GM19193 (cell line): Measurements from ENCODE around the gene GARNL3.

Source experiments
- POLR2A ChIP-seq: IDR thresholded peaks from 4 replicates; pipeline ENCODE4 v1.6.1; 2011; ENCODE audit not compliant: insufficient read depth, insufficient read length; ENCODE audit errors: extremely low read depth

Gene GARNL3

DNA sequence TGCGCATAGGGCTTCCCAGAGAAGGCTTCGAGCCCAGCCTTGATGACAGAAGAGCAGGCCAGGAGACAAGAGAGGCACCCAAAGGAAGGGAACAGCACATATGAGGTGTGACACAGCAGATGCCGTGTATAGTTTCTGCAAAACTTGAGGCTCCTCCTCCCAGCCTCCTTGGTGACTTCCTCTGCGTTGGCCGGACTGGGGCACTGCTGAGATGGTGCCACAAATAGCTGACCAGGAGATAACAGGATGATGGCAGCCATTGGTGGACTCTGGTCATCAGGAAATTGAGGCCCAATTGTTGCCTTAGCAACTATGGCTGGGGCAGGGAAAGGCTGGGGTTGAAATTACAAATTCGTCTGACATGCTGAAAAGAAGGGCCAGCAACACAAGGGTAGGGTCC lies 154.8 kb downstream of the GARNL3 start:
- TF ChIP-seq POLR2A, result no peak

DNA sequence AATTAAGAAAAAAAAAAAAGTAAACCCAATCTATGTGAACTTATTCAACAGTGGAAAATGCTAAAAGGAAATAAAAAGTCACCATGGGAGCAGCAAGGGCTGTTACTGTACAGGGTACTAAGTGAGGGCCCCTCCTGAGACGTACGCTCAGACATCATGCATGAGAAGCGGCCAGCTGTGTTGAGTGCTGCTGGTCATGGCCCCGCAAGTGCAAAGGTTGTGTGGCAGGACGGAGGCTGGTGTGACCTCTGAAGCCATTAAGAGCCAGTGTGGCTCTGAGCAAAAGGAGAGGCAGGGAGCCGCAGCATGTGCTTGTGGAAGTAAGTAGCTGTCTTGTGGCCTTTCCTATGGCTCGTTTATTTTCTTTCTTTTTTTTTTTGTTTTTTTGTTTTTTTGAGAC lies 156.5 kb downstream of the GARNL3 start:
- TF ChIP-seq POLR2A, result no peak

DNA sequence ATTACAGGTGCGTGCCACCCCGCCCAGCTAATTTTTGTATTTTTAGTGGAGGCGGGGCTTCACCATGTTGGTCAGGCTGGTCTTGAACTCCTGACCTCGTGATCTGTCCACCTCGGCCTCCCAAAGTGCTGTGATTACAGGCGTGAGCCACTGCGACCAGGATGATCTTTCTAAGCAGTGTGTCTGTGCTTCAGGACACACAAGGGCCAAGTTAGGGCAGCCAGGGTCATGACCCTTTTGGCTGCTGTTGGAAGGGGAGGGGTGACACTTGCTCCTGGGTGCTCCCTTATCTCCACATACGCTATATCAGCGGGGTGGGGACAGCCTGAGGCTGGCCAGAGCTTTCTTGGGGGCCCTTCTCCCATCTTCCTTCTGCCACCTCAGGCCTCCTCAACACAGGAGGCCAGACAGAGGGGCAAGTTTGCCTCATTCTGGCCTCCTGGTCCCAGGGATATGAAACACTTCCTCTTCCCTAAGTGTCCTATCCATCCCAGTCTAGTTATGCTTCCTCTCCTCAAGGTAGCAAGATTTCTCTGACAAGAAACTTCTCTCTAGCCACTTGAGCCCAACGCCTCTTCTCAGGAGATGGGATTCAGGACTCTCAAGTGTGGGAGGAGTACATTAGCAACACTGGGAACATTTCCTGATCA lies 157.7 kb downstream of the GARNL3 start:
- TF ChIP-seq POLR2A, result no peak

DNA sequence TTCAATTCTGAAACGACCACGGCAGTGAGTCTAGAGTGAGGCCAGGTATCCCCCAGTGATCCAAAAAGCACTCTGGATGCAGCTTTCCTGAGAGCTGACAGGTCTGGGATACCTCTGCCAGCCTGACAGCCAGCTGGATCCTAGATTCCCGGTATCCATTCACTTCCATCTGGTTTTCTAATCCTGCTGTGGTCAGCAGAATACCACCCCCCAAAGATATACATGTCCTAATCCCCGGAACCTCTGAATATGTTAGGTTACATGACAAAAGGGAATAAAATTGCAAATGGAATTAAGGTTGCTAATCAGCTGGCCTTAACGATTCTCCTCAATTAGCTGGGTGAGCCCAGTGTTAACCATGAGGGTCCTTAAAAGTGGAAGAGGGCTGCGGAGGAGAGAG lies 158.2 kb downstream of the GARNL3 start:
- TF ChIP-seq POLR2A, result no peak

DNA sequence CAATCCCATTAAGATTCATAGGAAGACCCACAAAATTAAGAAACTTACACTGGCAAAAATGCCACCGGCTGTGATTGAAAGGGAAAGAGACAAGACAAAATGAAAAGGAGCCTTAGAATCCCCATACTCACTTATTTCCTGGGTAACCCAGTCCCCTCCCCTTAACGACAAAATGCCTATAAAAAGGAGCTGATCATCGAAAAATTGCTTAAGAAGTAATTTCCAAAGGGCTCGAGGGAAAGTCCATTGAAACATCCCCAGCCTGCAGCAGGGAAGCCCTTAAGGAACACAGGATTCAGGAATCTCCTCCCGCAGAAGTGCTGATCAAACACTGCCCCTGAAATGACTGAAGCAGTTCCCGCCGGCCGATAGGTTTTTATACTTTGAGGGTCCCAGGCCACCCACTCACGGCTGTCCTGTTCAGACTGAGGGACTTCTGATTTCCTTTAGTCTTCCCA lies 158.9 kb downstream of the GARNL3 start:
- TF ChIP-seq POLR2A, result no peak

DNA sequence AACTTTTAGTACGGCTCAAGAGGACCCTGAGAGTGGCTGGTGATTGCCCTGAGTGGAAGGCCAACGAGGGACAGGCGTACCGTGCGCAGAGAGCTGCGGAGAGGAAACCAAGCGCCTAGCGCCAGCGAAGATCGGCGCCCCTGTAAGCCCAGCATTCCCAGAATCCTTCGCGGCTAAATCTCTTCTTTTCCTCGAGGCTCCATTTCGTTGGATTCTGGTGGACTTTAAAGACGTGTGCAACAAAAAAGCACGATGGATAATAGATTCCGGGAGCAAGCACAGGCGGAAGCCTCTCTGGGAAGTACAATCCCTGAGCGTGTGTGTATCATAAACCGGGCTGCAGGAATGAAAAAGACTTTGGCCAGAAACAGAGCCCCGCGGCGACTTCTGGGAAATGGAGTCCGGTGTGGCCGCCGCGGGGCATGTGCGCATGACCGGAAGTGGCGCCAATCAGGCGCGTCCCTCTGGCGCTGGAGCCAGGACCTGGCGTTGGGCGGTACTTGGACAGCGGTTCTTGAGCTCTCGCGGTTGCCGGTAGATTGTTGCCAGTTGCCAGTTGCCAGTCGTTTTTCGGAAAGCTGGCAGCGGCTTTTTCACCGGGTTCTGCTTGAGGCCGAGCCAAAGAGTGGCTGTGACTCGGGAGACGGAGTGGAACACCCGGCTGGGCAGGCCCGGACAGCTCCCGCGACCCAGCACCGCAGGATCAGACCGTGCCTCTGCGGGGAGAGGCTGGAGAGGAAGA lies 159.5 kb downstream of the GARNL3 start, which contains the start of gene ZNF79:
Gene ZNF79 (plus strand): TSS at position 449 of the 742 bp plus-strand sequence. CDS start 406 bp downstream, outside the sequence.
- TF ChIP-seq POLR2A, result peak; percentile 88

DNA sequence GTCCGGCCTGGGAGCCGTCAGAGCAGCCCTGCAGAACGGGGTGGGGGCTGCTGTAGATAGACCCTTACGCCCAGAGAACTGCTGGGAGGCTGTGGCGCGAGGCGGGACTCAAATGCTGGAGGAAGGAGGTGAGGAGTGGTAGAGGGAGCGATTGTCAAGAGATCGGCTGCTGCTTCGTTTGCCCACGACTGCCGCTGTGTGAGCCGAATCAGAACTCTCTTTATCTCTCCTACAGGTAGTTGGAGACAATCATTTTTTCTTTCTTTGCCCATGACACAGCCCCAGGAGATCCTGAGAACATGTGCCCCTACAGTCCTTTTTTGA lies 160.1 kb downstream of the GARNL3 start:
- TF ChIP-seq POLR2A, result no peak

DNA sequence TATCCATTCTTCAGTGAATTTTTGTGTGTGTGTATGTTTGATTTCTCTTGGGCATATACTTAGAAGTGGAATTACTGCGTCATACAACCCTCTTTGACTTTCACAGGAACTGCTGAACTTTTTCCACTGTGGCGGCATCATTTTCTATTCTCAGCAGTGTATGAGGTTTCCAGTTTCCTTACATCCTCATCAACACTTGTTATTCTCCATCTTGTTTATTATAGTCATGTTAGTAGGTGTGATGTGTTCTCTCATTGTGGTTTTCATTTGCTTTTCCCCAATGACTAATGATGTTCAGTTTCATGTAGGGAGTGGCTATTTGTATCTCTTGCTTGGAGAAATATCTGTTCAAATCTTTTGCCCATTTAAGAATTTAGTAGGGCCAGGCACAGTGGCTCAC lies 162.2 kb downstream of the GARNL3 start:
- TF ChIP-seq POLR2A, result no peak

DNA sequence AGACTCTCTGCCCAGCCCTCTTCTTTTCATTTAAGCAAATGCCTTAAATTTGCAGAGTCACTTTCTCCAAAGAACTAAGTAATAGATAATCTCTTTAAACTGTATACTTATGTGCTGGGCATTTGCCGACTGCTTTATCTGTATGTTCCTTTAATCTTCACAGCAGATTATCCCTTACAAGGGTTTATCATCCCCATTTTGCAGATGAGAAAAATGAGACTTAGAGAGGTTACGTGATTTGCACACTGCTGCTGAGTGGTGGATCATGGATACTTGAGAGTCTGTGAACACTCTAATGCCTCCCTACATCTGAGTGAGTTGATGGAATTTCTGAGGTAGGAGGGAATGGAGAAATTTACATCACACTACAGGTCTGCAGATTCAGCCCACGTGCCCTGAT lies 163.8 kb downstream of the GARNL3 start:
- no peak for TF ChIP-seq POLR2A

DNA sequence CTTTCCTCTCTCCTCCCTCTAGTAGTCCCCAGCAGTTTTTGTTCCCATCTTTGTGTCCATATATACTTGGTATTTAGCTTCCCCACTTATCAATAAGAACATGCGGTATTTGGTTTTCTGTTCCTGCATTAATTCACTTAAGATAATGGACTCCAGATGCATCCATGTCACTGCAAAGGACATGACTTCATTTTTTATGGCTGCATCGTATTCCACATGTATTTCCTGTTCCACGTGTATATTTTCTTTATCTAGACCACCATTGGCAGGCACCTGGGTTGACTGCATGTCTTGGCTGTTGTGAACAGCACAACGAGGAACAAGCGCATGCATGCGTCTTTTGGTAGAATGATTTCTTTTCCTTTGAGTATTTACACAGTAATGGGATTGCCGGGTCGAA lies 165.8 kb downstream of the GARNL3 start:
- no peak for TF ChIP-seq POLR2A

DNA sequence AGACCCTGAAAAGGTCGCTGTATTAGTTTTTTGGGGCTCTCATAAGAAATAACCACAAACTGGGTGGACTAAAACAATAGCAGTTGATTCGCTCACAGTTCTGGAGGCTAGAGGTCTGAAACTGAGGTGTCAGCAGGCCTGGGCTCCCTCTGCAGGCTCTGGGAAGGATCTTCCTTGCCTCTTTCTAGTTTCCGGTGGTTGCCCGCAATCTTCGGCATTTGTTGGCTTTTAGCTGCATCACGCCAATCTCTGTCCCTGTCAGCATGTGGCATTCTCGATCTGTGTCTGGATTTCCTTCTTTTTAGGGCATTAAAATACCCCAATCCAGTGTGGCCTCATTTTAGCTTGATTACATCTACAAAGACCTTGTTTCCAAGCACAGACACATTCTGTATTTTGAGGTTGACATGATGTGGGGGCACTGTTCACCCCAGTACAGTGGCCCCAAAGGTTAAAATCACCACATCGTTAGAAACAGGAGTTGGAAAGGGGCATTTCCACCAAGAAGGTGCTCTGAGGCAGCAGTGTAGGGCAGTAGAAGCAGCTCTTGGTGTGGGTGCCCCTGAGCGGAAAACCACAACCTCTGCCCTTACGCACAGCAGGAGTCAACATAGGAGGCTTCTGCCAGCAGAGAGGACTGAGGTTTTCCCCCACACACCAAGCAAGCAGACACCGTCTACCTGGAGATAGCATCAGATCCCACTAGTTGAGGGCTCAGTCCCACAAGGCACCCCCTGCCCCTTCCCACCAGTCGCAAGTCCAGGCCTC lies 173.1 kb downstream of the GARNL3 start:
- TF ChIP-seq POLR2A, result no peak

DNA sequence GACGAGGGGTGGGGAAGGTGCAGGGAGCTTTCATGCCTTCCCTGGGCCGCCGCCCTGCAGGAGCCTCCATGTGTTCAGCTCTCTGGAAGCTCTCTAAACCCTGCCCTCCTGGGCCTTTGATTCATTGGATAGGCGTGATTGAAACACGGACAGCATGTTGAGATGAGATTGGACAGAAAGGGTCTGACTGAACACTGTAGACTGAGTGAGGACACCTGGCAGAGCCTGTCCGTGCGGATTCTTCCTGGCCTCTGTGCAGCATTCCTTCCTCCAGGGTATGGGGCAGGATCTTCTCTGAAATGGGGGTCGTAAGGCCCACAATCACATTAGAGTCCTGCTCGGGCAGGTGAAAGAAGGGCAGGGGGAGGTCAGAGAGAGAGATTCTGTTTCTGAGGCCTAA lies 173.8 kb downstream of the GARNL3 start:
- no peak for TF ChIP-seq POLR2A
